CD4-positive, alpha-beta memory T cell (primary cell): ENCODE data around the gene PHC3. TPM values are rescaled to one million over a fixed set of nuclear protein-coding genes. Genes with fewer than 3 reads are reported as not detected.

Source experiments
- CTCF ChIA-PET: fragments of 350-600 bp; sonication (Branson Sonifier 250); formaldehyde crosslinking; loops from one replicate; lab custom pipeline; 2021; ENCODE audit warnings: inconsistent platforms; ENCODE audit not compliant: partially characterized antibody; lab: Charles Lee
- POLR2A ChIA-PET: fragments of 350-600 bp; sonication (Branson Sonifier 250); formaldehyde crosslinking; loops from one replicate; lab custom pipeline; 2021; ENCODE audit not compliant: partially characterized antibody; lab: Charles Lee
- DNase-seq, 5 donors: peaks; one replicate each; pipeline versions ENCODE4 v3.0.0 to v3.0.0-alpha.2; 2020 to 2022; ENCODE audit warnings: mixed read lengths in 1 of 5
- H3K27ac ChIP-seq: one replicate; pipeline ENCODE4 v1.7.0; 2013; ENCODE audit warnings: low read depth, low read length
- H3K27me3 ChIP-seq: 2 replicates; pipeline ENCODE4 v1.7.0; 2013; ENCODE audit warnings: mild to moderate bottlenecking, low read length, moderate library complexity; ENCODE audit not compliant: insufficient read depth
- H3K36me3 ChIP-seq: 2 replicates; pipeline ENCODE4 v1.7.0; 2013; ENCODE audit warnings: mild to moderate bottlenecking, low read length, moderate library complexity; ENCODE audit not compliant: insufficient read depth
- H3K4me1 ChIP-seq: 2 replicates; pipeline ENCODE4 v1.7.0; 2013; ENCODE audit warnings: mild to moderate bottlenecking, low read length, moderate library complexity; ENCODE audit not compliant: insufficient read depth
- H3K4me3 ChIP-seq, 2 donors: one replicate each; pipeline ENCODE4 v1.7.0; 2013; ENCODE audit warnings: low read length in 2 of 2, mild to moderate bottlenecking in 1 of 2
- H3K9me3 ChIP-seq, 2 donors: one replicate each; pipeline ENCODE4 v1.7.0; 2013; ENCODE audit warnings: low read length in 2 of 2, control low read depth in 1 of 2; ENCODE audit not compliant: control insufficient read depth in 1 of 2
- H3K27ac Mint-ChIP-seq, 7 donors: one replicate each; pipeline ENCODE4 v1.8.0; 2020 to 2021; ENCODE audit warnings: mixed read lengths in 7 of 7, mild to moderate bottlenecking in 6 of 7, inconsistent platforms in 3 of 7, moderate library complexity in 3 of 7
- H3K27me3 Mint-ChIP-seq, 2 donors: one replicate each; pipeline ENCODE4 v1.8.0; 2020 to 2021; ENCODE audit warnings: mixed read lengths in 2 of 2
- H3K36me3 Mint-ChIP-seq, 2 donors: one replicate each; pipeline ENCODE4 v1.8.0; 2020 to 2021; ENCODE audit warnings: mixed read lengths in 2 of 2, inconsistent platforms in 1 of 2, mild to moderate bottlenecking in 1 of 2
- H3K4me1 Mint-ChIP-seq, 4 donors: one replicate each; pipeline ENCODE4 v1.8.0; 2020 to 2021; ENCODE audit warnings: mixed read lengths in 4 of 4, mild to moderate bottlenecking in 1 of 4
- H3K4me3 Mint-ChIP-seq, 8 donors: one replicate each; pipeline ENCODE4 v1.8.0; 2020 to 2021; ENCODE audit warnings: mixed read lengths in 8 of 8, mild to moderate bottlenecking in 7 of 8, moderate library complexity in 6 of 8, inconsistent platforms in 3 of 8
- H3K9me3 Mint-ChIP-seq, 8 donors: one replicate each; pipeline ENCODE4 v1.8.0; 2020 to 2021; ENCODE audit warnings: mixed read lengths in 8 of 8, mild to moderate bottlenecking in 5 of 8, inconsistent platforms in 3 of 8, moderate library complexity in 1 of 8
- intact Hi-C: fragments of 100-400 bp; cut with micrococcal nuclease; formaldehyde crosslinking; loops from one replicate; pipeline ENCODE4 v1.15.1; 2023
- polyA plus RNA-seq, 2 donors: library from polyadenylated mRNA; unstranded; fragments of 300-500 nt; fragmentation: Illumina TruSeq; gene quantifications; one replicate each; pipeline ENCODE4 v1.2.3, GENCODE V29; 2021
- total RNA-seq, 2 experiments: library from RNA; stranded (reverse); gene quantifications; one replicate each; pipeline ENCODE4 v1.2.3, GENCODE V29; 2021

PHC3 gene
- total and polyA plus RNA-seq, 4 experiments from 2014 or later, result 29.2 to 173 (median 116) TPM

DNA sequence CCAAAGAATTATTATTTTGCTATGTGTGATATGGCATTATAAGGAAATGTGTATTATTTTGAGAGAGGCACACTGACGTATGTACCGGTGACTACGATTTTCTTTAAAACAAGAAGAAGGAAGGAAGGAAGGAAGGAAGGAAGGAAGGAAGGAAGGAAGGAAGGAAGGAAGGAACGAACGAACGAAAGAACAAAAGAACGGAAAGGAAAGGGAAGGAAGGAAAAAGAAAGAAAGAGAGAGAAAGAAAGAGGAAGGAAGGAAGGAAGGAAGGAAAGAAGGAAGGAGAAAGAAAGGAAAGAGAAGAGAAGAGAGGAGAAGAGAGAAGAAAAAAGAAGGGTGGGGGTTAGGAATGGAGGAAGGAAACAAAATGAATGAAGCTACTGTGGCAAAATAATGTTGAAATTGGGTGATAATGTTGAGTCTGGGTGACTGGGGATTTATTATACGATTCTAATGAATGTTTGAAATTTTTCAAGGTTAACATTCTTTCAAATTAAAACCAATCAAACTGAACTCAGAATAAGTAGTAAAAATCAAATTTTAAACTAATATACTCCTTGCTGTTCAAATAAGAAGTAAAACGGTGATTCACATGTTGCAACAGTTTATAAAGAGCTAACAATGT lies 70.3 kb downstream of the PHC3 start:
- POLR2A ChIA-PET, result no interaction called here
- H3K27me3 ChIP-seq, result no peaks in the 10 kb centered on the region
- H3K36me3 Mint-ChIP-seq, result peaks cover 46 to 61% of the 10 kb centered on the region in 2 donors
- H3K4me1 ChIP-seq, result peaks cover 21% of the 10 kb centered on the region
- peaks cover 46% of the 10 kb centered on the region for H3K36me3 ChIP-seq
- DNase-seq, result no peak
- H3K4me1 Mint-ChIP-seq, result peaks cover 19 to 28% (median 24%) of the 10 kb centered on the region in 4 donors
- no peak overlapping the region for H3K4me3 Mint-ChIP-seq
- intact Hi-C loops, result loop anchor here (2.0 to 10.0 kb wide), 2 partner anchors 14 to 346 kb away; partner anchors contain the start of genes ACTRT3 and TERC
- H3K9me3 Mint-ChIP-seq, result peaks cover 0 to 1% (median 0%) of the 10 kb centered on the region in 8 donors
- no peaks in the 10 kb centered on the region for H3K9me3 ChIP-seq
- no peak overlapping the region for H3K4me3 ChIP-seq
- H3K27ac Mint-ChIP-seq, result peak overlapping the region in 4 of 7 donors; percentile 29 to 87 (median 58)
- H3K27me3 Mint-ChIP-seq, result no peaks in the 10 kb centered on the region
- CTCF ChIA-PET, result no interaction called here
- H3K27ac ChIP-seq, result no peak overlapping the region

GRCh38 chr3:170109579-170110293 lies 71.8 kb downstream of the PHC3 start:
- POLR2A ChIA-PET, result no interaction called here
- peaks cover 38 to 60% of the 10 kb centered on the region in 2 donors for H3K36me3 Mint-ChIP-seq
- no peak for DNase-seq
- Histone ChIP-seq H3K27me3 (no peaks in the 10 kb centered on the region), H3K4me1 (peaks cover 21% of the 10 kb centered on the region), H3K36me3 (peaks cover 33% of the 10 kb centered on the region), H3K9me3 (no peaks in the 10 kb centered on the region), H3K27ac (no peak overlapping the region), H3K4me3 (no peak overlapping the region)
- intact Hi-C loops, result loop anchor here (2.0 to 10.0 kb wide), 2 partner anchors 15 to 345 kb away; partner anchors contain the start of genes ACTRT3 and TERC
- peak overlapping the region in 5 of 8 donors; percentile 0 to 55 (median 1) for H3K4me3 Mint-ChIP-seq
- peaks cover 17 to 28% (median 23%) of the 10 kb centered on the region in 4 donors for H3K4me1 Mint-ChIP-seq
- CTCF ChIA-PET, result no interaction called here
- H3K9me3 Mint-ChIP-seq, result no peaks in the 10 kb centered on the region
- no peaks in the 10 kb centered on the region for H3K27me3 Mint-ChIP-seq
- peak overlapping the region; percentile 23 to 79 (median 37) for H3K27ac Mint-ChIP-seq

GRCh38 chr3:170108955-170109354 lies 72.6 kb downstream of the PHC3 start:
- Histone ChIP-seq H3K4me1 (peaks cover 21% of the 10 kb centered on the region), H3K27me3 (no peaks in the 10 kb centered on the region), H3K4me3 (no peak overlapping the region), H3K27ac (no peak overlapping the region), H3K36me3 (peaks cover 25% of the 10 kb centered on the region), H3K9me3 (no peaks in the 10 kb centered on the region)
- DNase-seq, result no peak
- peaks cover 38 to 62% of the 10 kb centered on the region in 2 donors for H3K36me3 Mint-ChIP-seq
- peaks cover 17 to 28% (median 23%) of the 10 kb centered on the region in 4 donors for H3K4me1 Mint-ChIP-seq
- no peaks in the 10 kb centered on the region for H3K27me3 Mint-ChIP-seq
- intact Hi-C loops, result no loop called here
- ChIA-PET POLR2A (interaction anchor here (0.7 kb wide), 1 partner anchor 1169 kb away, joined by 3 read pairs; no protein-coding TSS in a partner anchor), CTCF (no interaction called here)
- H3K4me3 Mint-ChIP-seq, result no peak overlapping the region
- H3K9me3 Mint-ChIP-seq, result no peaks in the 10 kb centered on the region
- H3K27ac Mint-ChIP-seq, result peak overlapping the region in 3 of 7 donors; percentile 32 to 51 (median 37)

DNA sequence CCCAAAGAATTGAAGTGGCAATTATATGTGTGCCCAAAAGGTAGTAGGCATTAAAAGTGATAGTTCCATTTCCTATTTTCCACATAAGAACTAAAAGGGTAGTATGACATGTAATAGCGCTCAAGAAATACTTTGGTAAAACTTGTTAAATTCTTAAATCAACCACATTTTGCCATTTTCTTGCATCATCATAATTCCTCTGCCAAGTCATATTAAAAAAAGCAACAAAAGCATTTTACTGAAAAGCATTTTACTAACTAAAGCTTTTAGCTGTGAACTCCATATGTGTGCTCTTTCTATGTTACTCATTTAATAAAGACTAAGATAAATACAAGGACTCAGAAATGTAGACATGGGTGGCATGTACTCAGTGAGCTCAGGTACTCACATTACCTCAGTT lies 73.6 kb downstream of the PHC3 start:
- no peaks in the 10 kb centered on the region for H3K9me3 Mint-ChIP-seq
- no peak overlapping the region for H3K4me3 Mint-ChIP-seq
- H3K36me3 Mint-ChIP-seq, result peaks cover 38 to 55% of the 10 kb centered on the region in 2 donors
- peaks cover 17 to 28% (median 21%) of the 10 kb centered on the region in 4 donors for H3K4me1 Mint-ChIP-seq
- H3K27ac Mint-ChIP-seq, result peak overlapping the region in 4 of 7 donors; percentile 2 to 39 (median 29)
- intact Hi-C loops, result no loop called here
- no peaks in the 10 kb centered on the region for H3K27me3 ChIP-seq
- peaks cover 21% of the 10 kb centered on the region for H3K4me1 ChIP-seq
- ChIA-PET POLR2A (no interaction called here), CTCF (no interaction called here)
- DNase-seq, result no peak
- H3K36me3 ChIP-seq, result peaks cover 21% of the 10 kb centered on the region
- no peak overlapping the region for H3K27ac ChIP-seq
- no peaks in the 10 kb centered on the region for H3K9me3 ChIP-seq
- no peak overlapping the region for H3K4me3 ChIP-seq
- H3K27me3 Mint-ChIP-seq, result no peaks in the 10 kb centered on the region

DNA sequence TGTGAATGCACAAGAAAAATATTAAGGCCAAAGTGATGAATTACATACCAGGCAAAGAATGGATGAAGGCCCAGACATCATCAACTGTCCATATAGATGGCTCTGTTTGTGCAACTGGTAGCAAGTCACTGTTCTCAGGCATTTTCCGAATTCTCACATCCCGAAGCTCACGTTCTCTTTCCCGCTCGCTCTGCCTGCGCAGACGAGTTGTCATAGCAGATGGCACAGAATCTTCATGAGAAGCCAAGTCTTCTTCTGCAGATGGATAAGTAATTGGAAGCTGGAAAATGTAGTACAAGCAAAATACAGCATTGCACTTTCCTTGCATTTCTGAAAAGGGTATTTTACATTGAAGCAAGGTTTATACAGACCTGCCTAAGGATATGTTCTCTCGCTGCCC lies 79.1 kb downstream of the PHC3 start:
- ChIA-PET POLR2A (no interaction called here), CTCF (no interaction called here)

GRCh38 chr3:170100944-170101343 lies 80.6 kb downstream of the PHC3 start:
- POLR2A ChIA-PET, result no interaction called here
- H3K36me3 ChIP-seq, result peaks cover 62% of the 10 kb centered on the region
- H3K36me3 Mint-ChIP-seq, result peaks cover 54 to 80% of the 10 kb centered on the region in 2 donors

More for the DNA sequence above, 79.1 kb downstream of the PHC3 start:
- Mint-ChIP-seq H3K4me3 (no peak overlapping the region), H3K27ac (peak overlapping the region in 1 of 7 donors; percentile 85), H3K9me3 (no peaks in the 10 kb centered on the region), H3K36me3 (peaks cover 43 to 71% of the 10 kb centered on the region in 2 donors), H3K27me3 (no peaks in the 10 kb centered on the region), H3K4me1 (peaks cover 0 to 7% (median under 1%) of the 10 kb centered on the region in 4 donors)
- DNase-seq, result no peak
- Histone ChIP-seq H3K27ac (no peak overlapping the region), H3K4me1 (no peaks in the 10 kb centered on the region), H3K36me3 (peaks cover 50% of the 10 kb centered on the region), H3K9me3 (no peaks in the 10 kb centered on the region), H3K4me3 (no peak overlapping the region), H3K27me3 (no peaks in the 10 kb centered on the region)
- intact Hi-C loops, result no loop called here

DNA sequence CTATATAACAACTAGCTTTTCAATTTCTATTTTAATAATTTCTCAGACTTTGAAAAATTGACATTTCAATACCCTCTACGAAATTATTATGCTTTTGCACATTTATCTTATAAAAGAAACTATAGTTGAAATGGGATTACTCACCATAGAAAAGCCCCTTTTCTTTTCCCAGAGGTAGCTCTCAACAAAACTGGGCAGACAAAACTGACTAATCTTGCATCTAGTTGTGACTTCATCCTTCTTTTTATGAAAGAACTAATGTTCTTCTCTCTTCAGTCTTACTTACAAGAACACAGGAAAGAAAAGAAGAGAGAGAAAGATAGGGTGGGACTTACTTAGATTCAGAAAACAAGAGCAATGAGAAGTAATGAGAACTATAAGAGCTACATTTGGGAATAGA lies 82.8 kb downstream of the PHC3 start:
- intact Hi-C loops, result loop anchor here (10.0 kb wide), 1 partner anchor 234 kb away; the partner anchor contains the start of gene LRRC31
- peaks cover 0 to 19% (median 2%) of the 10 kb centered on the region in 4 donors for H3K4me1 Mint-ChIP-seq
- no peak overlapping the region for H3K4me3 Mint-ChIP-seq
- no peaks in the 10 kb centered on the region for H3K27me3 Mint-ChIP-seq
- Histone ChIP-seq H3K27ac (no peak overlapping the region), H3K4me1 (no peaks in the 10 kb centered on the region), H3K27me3 (no peaks in the 10 kb centered on the region), H3K4me3 (no peak overlapping the region), H3K9me3 (no peaks in the 10 kb centered on the region), H3K36me3 (peaks cover 79% of the 10 kb centered on the region)
- DNase-seq, result no peak
- POLR2A ChIA-PET, result interaction anchor here (0.6 kb wide), 1 partner anchor 71 kb away, joined by 3 read pairs; no protein-coding TSS in a partner anchor
- peak overlapping the region in 4 of 7 donors; percentile 5 to 79 (median 34) for H3K27ac Mint-ChIP-seq
- no peaks in the 10 kb centered on the region for H3K9me3 Mint-ChIP-seq
- peaks cover 74 to 87% of the 10 kb centered on the region in 2 donors for H3K36me3 Mint-ChIP-seq
- CTCF ChIA-PET, result interaction anchor here (0.9 to 3.1 kb wide), 3 partner anchors 76 to 327 kb away, joined by 3 to 11 read pairs (median 3); no protein-coding TSS in a partner anchor

More at GRCh38 chr3:170100944-170101343, 80.6 kb downstream of the PHC3 start:
- H3K4me1 Mint-ChIP-seq, result peaks cover 0 to 7% (median under 1%) of the 10 kb centered on the region in 4 donors
- Histone ChIP-seq H3K27ac (no peak overlapping the region), H3K4me3 (no peak overlapping the region), H3K27me3 (no peaks in the 10 kb centered on the region), H3K4me1 (no peaks in the 10 kb centered on the region), H3K9me3 (no peaks in the 10 kb centered on the region)
- H3K27ac Mint-ChIP-seq, result peak overlapping the region in 1 of 7 donors; percentile 37
- DNase-seq, result no peak
- intact Hi-C loops, result no loop called here
- no peak overlapping the region for H3K4me3 Mint-ChIP-seq
- CTCF ChIA-PET, result interaction anchor here (0.6 to 1.2 kb wide), 3 partner anchors 64 to 452 kb away, joined by 3 to 4 read pairs (median 3); no protein-coding TSS in a partner anchor
- no peaks in the 10 kb centered on the region for H3K27me3 Mint-ChIP-seq
- H3K9me3 Mint-ChIP-seq, result no peaks in the 10 kb centered on the region
